HuH-7.5 (cell line): ENCODE results near the gene TMEM266.

ENCODE experiments used
- DNase-seq: peaks from one replicate; pipeline ENCODE4 v3.0.0; 2011; ENCODE audit warnings: low spot score

Gene TMEM266

DNA sequence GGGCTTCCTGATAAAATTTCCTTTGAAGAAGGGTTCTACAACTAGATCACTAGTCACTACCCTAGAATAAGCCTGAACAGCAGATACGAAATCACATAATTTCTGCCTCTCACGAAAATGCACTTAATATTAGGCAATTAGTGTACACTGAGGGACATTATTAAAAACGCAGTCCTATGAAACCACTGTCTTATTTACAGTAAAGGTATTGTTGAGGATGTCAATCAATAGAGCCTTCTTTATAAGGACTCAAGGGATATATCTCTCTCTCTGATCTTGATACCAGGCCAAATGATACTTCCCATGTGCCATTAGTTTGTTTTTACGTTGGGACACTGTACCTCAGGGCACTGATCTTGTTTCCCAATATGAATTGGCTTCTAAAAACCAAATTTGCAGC, 191.9 kb downstream of the TMEM266 start:
- DNase-seq: no peak

DNA sequence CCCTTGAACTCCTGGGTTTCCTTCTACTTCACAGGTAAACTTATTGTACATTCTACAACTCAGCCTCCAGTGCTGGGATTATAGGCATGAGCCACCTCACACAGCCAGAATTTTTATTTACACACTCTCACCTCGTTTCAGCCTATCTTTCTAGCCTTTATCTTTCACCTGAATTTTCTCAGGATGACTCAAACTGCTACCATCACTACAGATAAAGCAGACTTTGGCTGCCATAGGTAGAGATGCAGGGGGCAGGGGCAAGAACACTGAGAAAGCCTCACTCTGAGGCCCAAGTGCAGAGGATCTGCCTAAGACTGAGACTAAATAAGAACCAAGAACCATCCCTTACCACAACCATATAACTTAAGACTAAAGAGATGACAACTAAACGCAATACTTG, 192.5 kb downstream of the TMEM266 start:
- DNase-seq: no peak

DNA sequence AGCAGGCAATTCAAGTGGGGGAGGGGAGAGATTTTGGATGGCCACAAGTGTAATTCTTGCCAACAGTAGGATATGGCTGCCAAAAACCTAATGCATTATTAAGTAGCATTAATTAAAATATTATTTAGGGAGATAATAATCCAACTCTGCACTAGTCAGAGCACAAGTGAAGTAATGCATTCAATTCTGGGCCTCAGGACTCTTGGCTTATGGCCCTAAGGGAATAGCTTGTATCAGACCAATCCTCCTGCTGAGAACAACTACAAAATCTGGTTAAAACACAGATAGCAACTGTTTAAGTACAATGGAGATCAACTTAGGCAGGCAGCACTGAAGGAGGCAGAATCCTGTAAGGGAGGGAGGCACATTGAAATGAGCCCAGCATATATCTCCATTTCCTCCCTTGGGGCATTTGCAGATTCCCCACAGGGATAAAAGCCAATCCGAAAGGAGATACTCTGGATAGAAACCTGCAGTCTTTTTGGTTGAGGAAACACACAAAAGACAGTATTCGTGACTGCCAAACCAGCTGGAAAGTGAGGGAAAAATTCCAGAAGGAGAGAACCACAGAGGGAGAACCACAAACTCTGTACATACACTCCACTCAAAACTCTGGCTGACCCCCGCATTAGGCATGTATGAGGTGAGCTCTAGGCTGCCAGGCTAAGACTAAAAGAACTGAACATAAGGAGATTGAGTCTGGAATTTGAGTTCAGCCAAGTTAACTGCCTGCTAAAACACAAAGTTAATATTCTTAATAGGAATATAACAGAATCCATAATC, 194.1 kb downstream of the TMEM266 start:
- no peak for DNase-seq
